Measurements from ENCODE around the gene FSTL4. TPM values are rescaled to one million over a fixed set of nuclear protein-coding genes. Genes with fewer than 3 reads are reported as not detected.

FSTL4 gene
- total RNA-seq, 1 donor from 2014 or later, result not detected

GRCh38 chr5:133386662-133387061 is 225.7 kb downstream of the FSTL4 start:
- no peak for ATAC-seq
- intact Hi-C loops (cut with micrococcal nuclease), result no loop called here
- DNase-seq, result no peak

DNA sequence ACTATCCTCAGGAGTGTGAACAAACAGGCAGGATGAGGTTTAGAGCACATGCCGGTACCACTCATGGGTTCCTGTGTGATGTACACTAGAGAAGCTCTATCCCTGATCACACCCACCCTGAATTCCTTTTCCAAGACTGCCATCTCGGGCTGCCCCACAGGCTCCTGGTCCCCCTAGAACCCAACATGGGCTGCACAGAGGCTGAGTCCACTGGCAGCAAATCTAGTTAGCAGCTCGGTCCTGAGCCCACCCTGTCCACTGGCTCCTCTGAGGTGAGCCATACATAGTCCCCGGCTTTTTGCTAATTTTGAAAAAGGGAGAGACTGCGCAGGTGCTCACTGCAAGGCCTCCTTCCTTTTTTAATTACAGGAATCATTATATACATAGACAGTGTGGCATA is 227.0 kb downstream of the FSTL4 start:
- no peak for ATAC-seq
- intact Hi-C loops (cut with micrococcal nuclease), result no loop called here
- no peak for DNase-seq

DNA sequence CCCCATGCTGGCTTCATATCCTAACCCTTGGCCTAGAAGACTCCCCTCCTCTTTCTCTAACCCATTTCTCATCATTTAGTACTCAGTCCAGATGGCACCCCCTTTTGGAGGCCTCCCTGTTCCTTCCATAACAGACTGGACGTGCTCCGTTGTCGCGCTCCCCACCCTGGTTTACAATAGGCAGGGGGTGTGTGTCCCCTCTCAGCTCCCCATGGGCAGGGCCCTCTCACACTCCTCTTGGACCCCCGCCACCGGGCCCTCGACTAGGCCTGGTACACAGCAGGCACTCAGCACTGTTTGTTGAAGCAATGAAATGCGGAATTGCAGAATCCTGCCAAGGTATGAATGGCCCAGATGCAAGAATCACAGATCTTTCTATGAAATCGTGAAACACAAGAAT is 227.4 kb downstream of the FSTL4 start:
- no peak for DNase-seq
- intact Hi-C loops (cut with micrococcal nuclease), result no loop called here
- no peak for ATAC-seq

GRCh38 chr5:133384120-133384855 is 228.1 kb downstream of the FSTL4 start:
- DNase-seq, result no peak
- intact Hi-C loops (cut with micrococcal nuclease), result no loop called here
- ATAC-seq, result no peak

DNA sequence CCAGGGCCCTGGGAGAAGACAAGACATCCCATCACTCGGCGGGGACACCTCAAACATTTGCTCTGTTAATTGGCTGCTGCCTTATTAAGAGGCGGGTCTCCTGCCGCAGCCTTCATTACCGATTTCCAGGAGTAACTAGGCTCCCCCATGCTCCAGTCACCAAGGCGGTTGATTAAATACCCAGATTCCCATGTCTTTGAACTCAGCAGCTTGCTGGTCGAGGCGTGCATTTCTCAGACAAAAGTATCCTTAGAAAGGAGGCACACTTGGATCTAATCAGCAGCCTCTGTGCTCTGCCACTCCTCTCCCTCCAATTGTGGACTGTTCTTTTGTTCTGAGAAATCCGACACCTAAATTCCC is 228.8 kb downstream of the FSTL4 start:
- intact Hi-C loops (cut with micrococcal nuclease), result no loop called here
- ATAC-seq (no peak), DNase-seq (no peak)

DNA sequence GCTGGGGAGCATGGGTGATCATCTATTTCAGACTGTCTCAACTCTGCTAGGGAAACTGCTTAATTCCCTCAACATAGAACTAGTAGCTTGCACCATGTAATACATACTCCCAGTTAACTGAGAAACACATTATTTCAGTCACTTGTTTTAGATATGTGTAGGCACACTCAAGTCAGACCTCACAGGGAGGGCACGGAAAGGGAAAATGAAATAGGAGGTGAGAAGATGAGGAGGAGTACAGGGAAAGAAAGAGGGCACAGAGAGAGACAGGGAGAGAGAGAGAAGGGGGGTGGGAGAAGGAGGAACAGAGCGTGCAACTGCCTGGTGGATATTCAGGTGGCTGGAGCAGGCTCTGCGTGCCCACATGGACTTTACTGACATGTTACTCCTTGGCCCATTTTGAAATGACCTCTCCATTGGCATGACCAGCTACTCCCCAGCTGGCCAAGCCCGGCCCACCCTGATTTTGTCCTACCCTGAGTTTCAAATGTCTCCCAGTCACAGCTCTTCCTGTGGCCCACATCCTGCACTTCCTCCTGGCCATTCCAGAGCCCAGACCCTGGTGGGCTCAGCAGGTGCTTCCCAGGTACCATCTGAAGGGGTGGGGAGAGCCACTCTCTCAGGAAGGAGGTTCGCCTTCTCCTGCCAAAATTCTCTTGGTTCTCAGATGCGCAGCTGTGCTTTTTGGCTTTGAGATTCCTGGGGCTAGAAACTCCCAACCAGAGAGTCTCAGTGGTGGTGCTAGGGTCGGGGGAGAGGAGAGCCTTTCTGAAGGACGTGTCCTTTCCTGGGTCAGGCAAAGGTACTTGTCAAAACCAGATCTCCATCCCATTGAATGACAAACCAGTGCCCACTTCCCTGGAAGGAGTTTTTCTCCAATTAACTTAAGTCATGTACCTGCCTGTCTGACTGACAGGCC is 229.4 kb downstream of the FSTL4 start:
- DNase-seq (no peak), ATAC-seq (no peak)
- intact Hi-C loops (cut with micrococcal nuclease), result no loop called here

DNA sequence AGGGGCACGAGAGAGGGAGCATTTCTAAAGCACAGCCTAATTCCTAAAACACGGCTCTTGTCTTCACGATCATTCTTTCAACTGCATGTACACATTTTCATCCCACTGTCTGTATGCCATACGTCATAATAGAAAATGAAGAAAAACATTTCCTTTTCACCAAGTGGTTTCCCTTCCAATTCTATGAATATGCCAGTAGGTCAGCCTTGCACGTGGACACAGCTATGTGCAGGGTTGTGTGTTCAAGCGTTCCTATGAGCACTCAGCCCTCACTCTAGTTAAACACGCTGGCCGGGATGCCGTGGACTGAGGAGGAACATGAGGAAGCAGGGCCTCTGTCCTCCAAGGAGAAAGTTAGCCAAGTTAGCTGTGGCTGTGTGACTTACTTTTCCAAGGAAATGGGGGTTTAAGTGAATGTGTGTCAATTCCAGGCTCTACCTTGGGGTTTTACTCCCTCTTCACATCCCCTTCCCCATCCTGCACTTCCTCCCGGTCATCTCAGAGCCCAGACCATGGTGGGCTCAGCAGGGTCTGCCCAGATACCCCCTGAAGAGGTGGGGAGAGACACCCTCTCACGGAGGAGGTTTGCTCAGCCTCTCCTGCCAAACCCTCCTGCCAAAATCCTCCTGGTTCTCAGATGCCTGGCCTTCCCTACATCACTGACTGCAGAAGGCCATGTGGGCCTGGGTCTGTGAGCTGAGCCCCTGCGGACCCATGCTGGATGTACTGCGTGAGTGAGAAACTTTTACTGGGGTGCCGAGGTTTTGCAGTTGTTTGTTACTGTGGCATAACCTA is 230.6 kb downstream of the FSTL4 start:
- intact Hi-C loops (cut with micrococcal nuclease), result no loop called here
- DNase-seq, result no peak
- ATAC-seq, result no peak

GRCh38 chr5:133381041-133381440 is 231.3 kb downstream of the FSTL4 start:
- DNase-seq (no peak), ATAC-seq (no peak)
- intact Hi-C loops (cut with micrococcal nuclease), result no loop called here

- ATAC-seq, result no peak
Measured at GRCh38 chr5:133377736-133378135, 234.6 kb downstream of the FSTL4 start.

DNA sequence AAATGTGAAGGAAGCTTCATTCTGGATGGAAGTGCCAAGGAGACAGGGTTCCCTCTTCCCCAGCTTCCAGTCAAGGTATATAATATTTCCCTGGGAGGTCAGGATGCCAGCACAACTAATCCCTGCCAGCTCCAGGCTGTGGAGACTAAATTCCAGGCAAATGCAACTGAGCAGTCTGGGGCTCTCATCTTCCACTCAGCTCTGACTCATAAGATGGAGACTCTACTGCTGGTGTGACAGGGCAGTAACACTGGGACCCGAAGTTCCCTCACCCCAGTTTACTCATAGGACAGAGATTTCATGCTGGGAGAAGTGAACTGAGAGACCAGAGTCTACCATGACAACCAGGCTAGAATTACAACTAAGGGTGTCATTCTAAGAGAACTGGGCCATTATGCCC is 235.4 kb downstream of the FSTL4 start:
- DNase-seq (no peak), ATAC-seq (no peak)
- intact Hi-C loops (cut with micrococcal nuclease), result no loop called here

More at GRCh38 chr5:133377736-133378135, 234.6 kb downstream of the FSTL4 start:
- intact Hi-C loops (cut with micrococcal nuclease), result no loop called here
- no peak for DNase-seq

GRCh38 chr5:133373121-133373870 is 239.0 kb downstream of the FSTL4 start:
- no peak for ATAC-seq
- DNase-seq, result no peak
- intact Hi-C loops (cut with micrococcal nuclease), result no loop called here

DNA sequence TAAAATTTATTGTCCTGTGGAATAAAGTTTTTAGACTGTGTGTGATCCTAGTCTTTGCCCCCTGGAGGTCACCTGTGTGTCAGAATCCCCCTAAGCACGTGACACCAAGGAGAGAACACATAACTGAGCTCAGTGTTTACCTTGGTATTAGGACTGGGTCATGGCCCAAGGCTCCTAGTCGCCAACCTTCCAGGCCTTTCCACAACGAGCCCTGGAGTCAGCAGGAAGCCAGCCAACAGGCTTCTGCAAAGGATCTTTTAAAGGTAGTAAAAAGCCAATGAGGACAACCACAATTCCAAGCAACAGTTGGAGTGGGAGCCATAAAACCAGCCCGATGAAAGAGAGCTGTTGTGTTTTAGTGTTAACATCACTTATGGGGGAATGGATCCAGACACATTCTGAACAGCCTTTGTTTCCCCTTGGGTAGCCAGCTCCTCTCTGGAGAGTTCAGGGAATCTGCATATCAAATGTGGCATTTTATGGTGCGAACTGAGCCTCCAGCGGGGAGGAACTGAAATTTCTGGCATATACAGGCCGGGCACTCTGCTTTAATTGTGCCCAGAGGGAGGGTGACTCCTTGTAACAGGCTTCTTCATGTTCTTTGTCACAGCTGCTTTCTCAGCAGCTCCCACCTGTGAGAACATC is 239.9 kb downstream of the FSTL4 start:
- DNase-seq (no peak), ATAC-seq (no peak)
- intact Hi-C loops (cut with micrococcal nuclease), result no loop called here

GRCh38 chr5:133371371-133372155 is 240.8 kb downstream of the FSTL4 start:
- intact Hi-C loops (cut with micrococcal nuclease), result no loop called here
- DNase-seq (no peak), ATAC-seq (no peak)

DNA sequence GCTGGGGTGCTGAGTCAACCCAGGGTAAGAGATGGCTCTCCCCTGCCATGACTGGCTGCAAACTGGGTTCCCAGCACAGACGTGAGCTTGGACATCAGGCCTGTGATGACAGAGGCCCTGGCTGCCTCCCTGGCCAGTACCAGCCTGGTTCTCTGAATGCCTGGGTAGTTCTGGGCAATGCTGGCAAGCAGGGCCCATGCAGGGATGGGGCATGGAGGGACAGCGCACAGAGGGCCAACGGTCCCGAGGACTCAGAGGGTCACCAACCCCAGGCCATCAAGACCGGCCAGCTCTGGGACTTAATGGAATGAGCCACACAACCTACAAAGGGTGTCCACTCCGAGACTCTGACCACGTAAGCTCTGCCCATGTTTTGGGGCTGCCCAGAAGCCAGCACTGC is 241.4 kb downstream of the FSTL4 start:
- ATAC-seq, result no peak
- no peak for DNase-seq
- intact Hi-C loops (cut with micrococcal nuclease), result no loop called here

- no peak for DNase-seq
- intact Hi-C loops (cut with micrococcal nuclease), result no loop called here
- ATAC-seq, result peak; percentile 24
Measured at GRCh38 chr5:133370036-133370831, 242.1 kb downstream of the FSTL4 start.

- ATAC-seq (no peak), DNase-seq (no peak)
- intact Hi-C loops (cut with micrococcal nuclease), result no loop called here
Measured at GRCh38 chr5:133368916-133369783, 243.2 kb downstream of the FSTL4 start.

Data from left ventricle myocardium superior (tissue), 1 donor.